NCI-H2081 (cell line): ENCODE measurements around the gene CDKL2.
"Not testable (repeated sequence)": the region's sequence is repeated elsewhere in the genome, so short reads cannot be mapped to it uniquely, and the experiment has no call there.

Experiments used
- DNase-seq, 2 experiments: peaks; one replicate each; lab custom pipeline; 2025; lab: John Stamatoyannopoulos, UW

CDKL2 gene

DNA sequence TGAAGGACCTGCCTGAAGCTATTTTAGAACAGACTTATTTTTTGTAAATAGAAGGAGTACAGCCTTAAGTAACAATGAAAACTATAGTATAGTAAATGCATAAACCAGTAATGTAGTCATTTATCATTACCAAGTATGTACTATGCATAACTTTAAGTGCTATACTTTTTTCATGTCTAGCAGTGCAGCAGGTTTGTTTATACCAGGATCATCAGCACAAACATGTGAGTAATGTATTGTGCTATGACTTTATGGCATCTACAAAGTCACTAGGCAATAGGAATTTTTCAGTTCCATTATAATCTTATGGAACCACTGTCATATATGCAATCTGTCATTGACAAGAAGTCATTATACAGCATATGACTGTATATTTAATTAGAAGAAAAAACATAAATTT is 77.9 kb downstream of the CDKL2 start:
- no peak for DNase-seq

DNA sequence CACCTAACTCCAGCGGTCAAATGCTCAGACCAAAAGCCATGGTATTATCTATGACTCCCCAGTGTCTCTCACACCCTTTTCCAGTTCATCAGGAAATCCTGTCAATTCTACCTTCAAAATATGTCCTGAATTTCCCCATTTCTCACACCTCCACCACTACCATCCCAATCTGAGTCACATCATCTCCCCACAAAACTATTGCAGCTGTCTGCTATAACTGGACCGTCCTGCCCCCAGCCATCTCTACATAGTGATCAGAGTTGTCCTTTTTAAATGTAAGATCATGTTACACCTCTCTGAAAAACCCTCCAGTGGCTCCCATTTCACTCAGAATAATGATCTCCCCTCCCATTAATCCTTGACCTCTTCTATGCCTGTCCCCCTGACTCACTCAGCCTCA is 81.3 kb downstream of the CDKL2 start:
- no peak for DNase-seq

DNA sequence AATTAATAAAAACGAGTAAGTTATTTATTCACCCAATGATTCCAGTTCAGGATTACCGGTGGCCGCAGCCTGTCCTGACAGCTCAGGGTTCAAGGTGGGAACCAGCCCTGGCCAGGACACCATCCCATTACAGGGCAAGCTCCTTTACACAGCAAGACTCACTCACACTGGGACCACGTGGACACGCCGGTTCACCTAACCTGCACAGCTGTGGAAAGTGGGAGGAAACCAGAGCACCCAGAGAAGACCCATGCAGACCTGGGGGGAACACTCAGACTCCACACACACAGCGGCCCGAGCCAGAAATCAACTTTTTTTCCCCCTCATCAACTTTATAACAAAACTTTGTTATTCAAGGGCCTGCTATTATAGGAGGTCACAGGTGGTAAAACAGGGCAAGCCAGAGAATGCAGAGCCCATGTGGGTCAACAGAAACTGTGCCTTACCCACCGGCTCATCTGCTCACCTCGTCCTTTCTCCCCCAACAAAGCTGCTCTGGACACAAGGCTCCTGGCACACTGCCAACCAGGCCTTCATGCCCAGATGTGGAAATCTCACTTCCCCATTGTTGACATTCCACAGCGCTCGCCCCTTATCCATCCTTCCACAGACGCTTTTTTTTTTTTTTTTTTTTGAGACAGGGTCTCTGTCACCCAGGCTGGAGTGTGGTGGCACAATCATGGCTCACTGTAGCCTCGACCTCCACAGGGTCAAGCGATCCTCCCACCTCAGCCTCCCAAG is 82.5 kb downstream of the CDKL2 start:
- DNase-seq: no peak

DNA sequence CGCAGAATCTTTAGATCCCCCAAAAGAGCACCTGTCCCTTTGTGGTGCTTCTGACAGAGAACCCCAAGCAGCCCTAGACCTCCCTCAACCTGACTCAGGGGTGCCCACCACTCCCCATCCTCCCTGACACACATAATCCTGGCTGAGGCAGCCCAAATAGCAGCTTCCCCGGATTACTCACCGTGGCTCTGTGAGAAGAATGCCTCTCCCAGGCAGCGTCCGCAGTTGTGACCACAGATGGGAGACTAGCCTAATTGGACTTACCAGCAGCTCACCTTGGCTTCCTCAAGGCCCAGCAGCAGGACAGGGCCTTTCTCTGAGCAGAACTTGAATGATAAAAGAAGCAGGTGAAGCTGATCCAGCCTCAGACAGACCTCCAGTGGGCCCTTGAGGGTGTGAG is 84.8 kb downstream of the CDKL2 start:
- no peak for DNase-seq

DNA sequence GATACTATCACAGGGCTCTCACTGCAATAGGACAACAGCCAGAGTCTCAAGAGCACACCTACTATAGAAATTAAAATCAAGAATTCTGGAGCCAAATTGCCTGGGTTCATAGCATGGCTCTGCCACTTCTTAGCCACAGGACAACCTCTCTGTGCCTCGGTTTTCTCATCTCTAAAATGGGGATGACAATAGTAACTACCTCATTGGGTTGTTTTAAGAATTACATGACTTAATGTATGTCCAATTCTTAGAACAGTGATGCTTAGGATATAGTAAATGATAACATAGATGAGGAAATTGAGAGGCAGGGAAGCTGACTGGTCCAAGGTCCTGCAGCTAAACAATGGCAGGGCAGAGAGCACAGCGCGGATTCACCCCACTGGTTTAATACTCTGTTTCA is 85.5 kb downstream of the CDKL2 start:
- DNase-seq: no peak

DNA sequence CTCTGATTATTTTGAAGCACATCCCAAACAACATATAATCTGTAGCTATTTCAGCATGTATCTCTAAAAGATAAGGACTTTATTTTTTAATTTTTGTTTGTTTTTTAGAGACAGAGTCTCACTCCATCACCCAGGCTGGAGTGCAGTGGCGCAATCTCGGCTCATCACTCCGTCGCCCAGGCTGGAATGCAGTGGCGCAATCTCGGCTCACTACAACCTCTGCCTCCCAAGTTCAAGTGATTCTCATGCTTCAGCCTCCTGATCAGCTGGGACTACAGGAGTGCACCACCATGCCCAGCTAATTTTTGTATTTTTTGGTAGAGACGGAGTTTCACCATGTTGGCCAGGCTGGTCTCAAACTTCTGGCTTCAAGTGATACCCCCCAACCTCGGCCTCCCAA is 86.1 kb downstream of the CDKL2 start:
- DNase-seq: not testable (repeated sequence)

DNA sequence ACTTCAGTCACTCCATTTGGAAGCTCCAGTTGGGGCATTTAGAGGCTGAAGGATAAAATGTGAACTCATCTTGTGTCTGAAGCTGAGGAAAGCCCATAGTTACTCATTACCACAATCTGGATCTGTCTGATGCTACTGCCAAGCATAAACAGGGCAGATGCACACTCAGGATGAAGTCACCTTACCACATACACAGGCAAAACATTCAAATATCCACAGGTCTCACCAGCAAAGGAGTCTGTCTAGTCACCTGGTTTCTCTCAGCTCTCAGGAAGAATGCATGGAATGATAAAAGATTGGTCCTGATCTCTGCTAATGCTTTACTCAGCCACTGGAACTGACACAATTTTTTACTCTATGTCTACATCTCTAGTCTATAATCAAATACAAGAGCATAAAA is 87.5 kb downstream of the CDKL2 start:
- DNase-seq: no peak

DNA sequence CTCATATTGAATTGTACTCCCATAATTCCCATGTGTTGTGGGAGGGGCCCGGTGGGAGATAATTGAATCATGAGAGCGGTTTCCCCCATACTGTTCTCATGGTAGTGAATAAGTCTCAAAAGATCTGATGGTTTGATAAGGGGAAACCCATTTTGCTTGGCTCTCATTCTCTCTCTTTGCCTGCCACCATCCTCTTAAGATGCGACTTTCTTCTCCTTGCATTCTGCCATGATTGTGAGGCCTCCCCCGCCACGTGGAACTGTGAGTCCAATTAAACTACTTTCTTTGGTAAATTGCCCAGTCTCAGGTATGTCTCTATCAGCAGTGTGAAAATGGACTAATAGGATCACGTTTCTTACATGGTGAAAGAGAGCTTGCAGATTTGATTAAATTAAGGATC is 93.0 kb downstream of the CDKL2 start:
- DNase-seq: not testable (repeated sequence)

DNA sequence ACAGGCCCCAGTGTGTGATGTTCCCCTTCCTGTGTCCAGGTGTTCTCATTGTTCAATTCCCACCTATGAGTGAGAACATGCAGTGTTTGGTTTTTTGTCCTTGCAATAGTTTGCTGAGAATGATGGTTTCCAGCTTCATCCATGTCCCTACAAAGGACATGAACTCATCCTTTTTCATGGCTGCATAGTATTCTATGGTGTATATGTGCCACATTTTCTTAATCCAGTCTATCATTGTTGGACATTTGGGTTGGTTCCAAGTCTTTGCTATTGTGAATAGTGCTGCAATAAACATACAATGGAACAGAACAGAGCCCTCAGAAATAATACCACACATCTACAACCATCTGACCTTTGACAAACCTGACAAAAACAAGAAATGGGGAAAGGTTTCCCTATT is 96.4 kb downstream of the CDKL2 start:
- not testable (repeated sequence) for DNase-seq

DNA sequence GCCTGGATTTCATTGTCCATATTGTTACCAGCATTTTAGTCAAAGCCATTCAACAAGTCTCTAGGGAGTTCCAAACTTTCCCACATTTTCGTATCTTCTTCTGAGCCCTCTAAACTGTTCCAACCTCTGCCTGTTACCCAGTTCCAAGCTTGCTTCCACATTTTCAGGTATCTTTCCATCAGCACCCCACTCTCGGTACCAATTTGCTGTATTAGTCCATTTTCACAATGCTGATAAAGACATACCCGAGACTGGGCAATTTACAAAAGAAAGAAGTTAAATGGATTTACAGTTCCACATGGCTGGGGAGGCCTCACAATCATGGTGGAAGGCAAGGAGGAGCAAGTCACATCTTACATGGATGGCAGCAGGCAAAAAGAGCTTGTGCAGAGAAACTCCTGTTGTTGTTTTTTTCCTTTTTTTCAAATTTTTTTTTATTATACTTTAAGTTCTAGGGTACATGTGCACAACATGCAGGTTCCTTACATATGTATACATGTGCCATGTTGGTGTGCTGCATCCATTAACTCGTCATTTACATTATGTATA is 96.9 kb downstream of the CDKL2 start:
- not testable (repeated sequence) for DNase-seq

DNA sequence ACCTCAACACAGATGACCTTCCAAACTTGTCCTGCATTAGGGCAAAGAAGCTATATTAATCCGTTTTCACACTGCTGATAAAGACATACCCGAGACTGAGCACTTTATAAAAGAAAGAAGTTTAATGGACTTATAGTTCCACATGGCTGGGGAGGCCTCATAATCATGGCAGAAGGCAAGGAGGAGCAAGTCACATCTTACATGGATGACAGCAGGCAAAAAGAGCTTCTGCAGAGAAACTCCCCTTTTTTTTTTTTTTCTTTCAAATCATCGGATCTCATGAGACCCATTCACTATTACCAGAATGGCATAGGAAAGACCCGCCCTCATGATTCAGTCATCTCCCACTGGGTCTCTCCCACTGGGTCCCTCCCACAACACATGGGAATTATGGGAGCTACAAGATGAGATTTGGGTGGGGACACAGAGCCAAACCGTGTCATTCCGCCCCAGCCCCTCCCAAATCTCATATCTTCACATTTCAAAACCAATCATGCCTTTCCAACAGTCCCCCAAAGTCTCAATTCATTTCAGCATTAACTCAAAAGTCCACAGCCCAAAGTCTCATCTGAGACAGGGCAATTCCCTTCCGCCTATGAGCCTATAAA is 98.7 kb downstream of the CDKL2 start:
- DNase-seq: not testable (repeated sequence)

DNA sequence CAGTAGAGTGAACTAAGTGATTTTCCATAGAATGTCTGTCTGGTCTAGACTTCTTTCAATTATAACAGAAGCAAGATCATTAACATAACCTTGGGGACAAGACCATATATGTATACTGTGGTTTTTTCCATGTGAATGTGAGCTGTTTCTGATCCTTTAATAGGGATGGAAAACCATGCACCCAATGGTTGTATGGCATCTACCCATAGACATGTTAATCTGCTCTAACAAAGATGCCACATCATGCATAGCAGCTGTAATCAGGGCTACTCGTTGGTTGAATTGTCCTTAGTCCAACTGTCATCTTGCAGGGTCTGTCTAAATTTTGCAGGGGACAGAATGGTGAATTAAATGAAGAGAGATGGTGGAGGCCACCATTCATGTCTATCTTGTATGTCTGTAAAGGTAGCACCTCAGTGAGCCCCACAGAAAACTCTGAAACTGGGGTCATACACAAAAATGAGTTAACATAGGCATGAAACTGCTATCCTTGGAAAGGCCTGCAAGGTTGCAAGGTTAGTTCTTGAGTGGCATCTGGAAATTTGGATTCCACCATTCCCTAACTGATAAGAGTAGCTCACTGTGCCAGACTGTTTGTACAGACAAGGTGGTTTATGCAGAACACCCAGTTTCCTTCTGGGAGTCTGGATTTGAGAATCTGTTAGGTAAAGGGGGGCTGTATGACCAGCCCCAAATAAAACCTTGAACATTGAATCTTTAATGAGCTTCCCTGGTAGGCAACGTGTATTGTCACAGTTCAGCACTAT is 99.6 kb downstream of the CDKL2 start:
- DNase-seq: no peak
